ENCODE data around the gene DOCK1. TPM values are rescaled to one million over a fixed set of nuclear protein-coding genes. Genes with fewer than 3 reads are reported as not detected.

DOCK1 gene
- polyA plus RNA-seq, 1 donor from 2014 or later: 2.7 TPM

GRCh38 chr10:127272076-127272475, 366.8 kb downstream of the DOCK1 start:
- Histone ChIP-seq H4K20me1 (ENCODE audit: insufficient read depth) (no peaks in the 10 kb centered on the region), H3K4me2 (ENCODE audit: low read length) (no peak overlapping the region), H3K79me2 (replicated peaks; ENCODE audit: insufficient read depth, low read length) (no peaks in the 10 kb centered on the region), H3K4me3 (ENCODE audit: low read length) (no peak overlapping the region), H3K27me3 (ENCODE audit: insufficient read depth, low read depth, low read length) (no peaks in the 10 kb centered on the region), H3K9ac (ENCODE audit: low read length) (no peak overlapping the region), H3F3A (ENCODE audit: insufficient read depth, low read length, poor library complexity, severe bottlenecking) (no peaks in the 10 kb centered on the region), H3K36me3 (ENCODE audit: insufficient read depth, low read length) (no peaks in the 10 kb centered on the region), H3K9me3 (ENCODE audit: low read length) (no peaks in the 10 kb centered on the region), H2AFZ (ENCODE audit: low read depth, low read length) (no peak overlapping the region), H3K27ac (ENCODE audit: low read length) (no peak overlapping the region), H3K9me2 (ENCODE audit: insufficient read depth, low read length) (no peaks in the 10 kb centered on the region)
- TF ChIP-seq POLR2AphosphoS5 (IDR thresholded peaks at IDR 0.05) (no peak), CTCF (IDR thresholded peaks at IDR 0.05; ENCODE audit: poor library complexity, severe bottlenecking) (no peak), EP300 (conservative IDR thresholded peaks at IDR 0.05; ENCODE audit: poor library complexity, severe bottlenecking) (no peak), REST (IDR thresholded peaks at IDR 0.05; ENCODE audit: borderline replicate concordance) (no peak)

GRCh38 chr10:127275272-127275671, 370.0 kb downstream of the DOCK1 start:
- Histone ChIP-seq H3K9me3 (ENCODE audit: low read length) (no peaks in the 10 kb centered on the region), H3K27ac (ENCODE audit: low read length) (no peak overlapping the region), H3K4me3 (ENCODE audit: low read length) (no peak overlapping the region), H3K9me2 (ENCODE audit: insufficient read depth, low read length) (no peaks in the 10 kb centered on the region), H2AFZ (ENCODE audit: low read depth, low read length) (no peak overlapping the region), H3K4me2 (ENCODE audit: low read length) (no peak overlapping the region), H3K27me3 (ENCODE audit: insufficient read depth, low read depth, low read length) (no peaks in the 10 kb centered on the region), H3K79me2 (replicated peaks; ENCODE audit: insufficient read depth, low read length) (no peaks in the 10 kb centered on the region), H3F3A (ENCODE audit: insufficient read depth, low read length, poor library complexity, severe bottlenecking) (no peaks in the 10 kb centered on the region), H3K36me3 (ENCODE audit: insufficient read depth, low read length) (no peaks in the 10 kb centered on the region), H4K20me1 (ENCODE audit: insufficient read depth) (no peaks in the 10 kb centered on the region), H3K9ac (ENCODE audit: low read length) (no peak overlapping the region)
- TF ChIP-seq SMC3 (conservative IDR thresholded peaks at IDR 0.05; ENCODE audit: poor library complexity) (no peak), REST (IDR thresholded peaks at IDR 0.05; ENCODE audit: borderline replicate concordance) (no peak), TAF1 (IDR thresholded peaks at IDR 0.05; ENCODE audit: low read depth) (no peak), POLR2AphosphoS5 (IDR thresholded peaks at IDR 0.05) (no peak), RAD21 (conservative IDR thresholded peaks at IDR 0.05) (no peak), EP300 (conservative IDR thresholded peaks at IDR 0.05; ENCODE audit: poor library complexity, severe bottlenecking) (no peak), CTCF (IDR thresholded peaks at IDR 0.05; ENCODE audit: poor library complexity, severe bottlenecking) (no peak), EZH2 (IDR thresholded peaks at IDR 0.05; ENCODE audit: borderline replicate concordance, insufficient read depth, low read length, poor library complexity, severe bottlenecking) (no peak), MXI1 (conservative IDR thresholded peaks at IDR 0.05; ENCODE audit: poor library complexity, severe bottlenecking) (no peak)

Data from neural cell (in vitro differentiated cells).